Gastrocnemius medialis (tissue), 4 donors: Measurements from ENCODE around the gene STRN3.

Experiments used
- CTCF ChIP-seq, 5 experiments: fragments of 450-650 bp in 3 of 5; fragments of 200-600 bp in 2 of 5; sonication (generic) in 2 of 5; IDR thresholded peaks in 4 of 5; conservative IDR thresholded peaks in 1 of 5; 1 replicate in 4 of 5; 2 replicates in 1 of 5; pipeline ENCODE4 v1.5.1; 2016 to 2019; ENCODE audit warnings: antibody characterized with exemption in 5 of 5, mild to moderate bottlenecking in 3 of 5, moderate library complexity in 3 of 5
- POLR2A ChIP-seq, 2 donors: fragments of 450-650 bp; IDR thresholded peaks; one replicate each; pipeline ENCODE4 v1.6.1; 2017; ENCODE audit warnings: antibody characterized with exemption in 2 of 2, mild to moderate bottlenecking in 2 of 2, moderate library complexity in 2 of 2

DNA sequence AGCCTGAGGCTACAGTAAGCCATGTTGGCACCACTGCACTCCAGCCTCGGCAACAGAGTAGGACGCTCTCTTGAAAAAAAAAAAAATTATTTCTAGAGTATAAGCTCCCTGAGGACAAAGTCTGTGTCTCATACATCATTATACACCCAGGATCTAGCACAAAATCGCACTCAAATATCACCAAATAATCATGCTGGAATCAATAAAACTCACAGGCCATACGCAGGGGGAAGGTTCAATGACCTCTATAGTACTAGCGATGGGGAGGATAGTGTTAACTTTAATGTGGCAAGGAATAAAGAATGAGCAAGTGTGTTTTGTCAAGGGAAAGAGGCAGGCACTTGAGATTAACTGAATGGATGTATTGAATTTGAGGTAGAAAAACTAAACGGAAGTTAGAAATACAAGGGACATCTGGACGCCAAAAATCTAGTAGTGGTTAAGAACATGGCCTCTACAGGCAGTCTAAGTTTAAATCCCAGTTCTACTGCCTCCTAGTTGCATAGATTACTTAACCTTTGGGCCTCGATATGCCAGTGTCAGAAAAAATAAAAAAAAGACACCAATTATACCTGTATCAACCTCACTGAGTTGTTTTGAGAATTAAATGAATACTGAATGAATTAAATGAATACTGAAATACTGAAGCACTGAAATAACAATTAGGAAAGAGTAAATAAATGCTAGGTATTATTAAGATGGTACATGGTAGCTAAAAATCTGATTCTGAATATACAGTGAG lies 5.2 kb downstream of the STRN3 start:
- TF ChIP-seq CTCF (IDR thresholded peaks at IDR 0.05 in 4 of 5, conservative IDR thresholded peaks at IDR 0.05 in 1 of 5) = no peak
- no peak for TF ChIP-seq POLR2A (IDR thresholded peaks at IDR 0.05)
